ENCODE measurements around the gene TESMIN.

Gene TESMIN

DNA sequence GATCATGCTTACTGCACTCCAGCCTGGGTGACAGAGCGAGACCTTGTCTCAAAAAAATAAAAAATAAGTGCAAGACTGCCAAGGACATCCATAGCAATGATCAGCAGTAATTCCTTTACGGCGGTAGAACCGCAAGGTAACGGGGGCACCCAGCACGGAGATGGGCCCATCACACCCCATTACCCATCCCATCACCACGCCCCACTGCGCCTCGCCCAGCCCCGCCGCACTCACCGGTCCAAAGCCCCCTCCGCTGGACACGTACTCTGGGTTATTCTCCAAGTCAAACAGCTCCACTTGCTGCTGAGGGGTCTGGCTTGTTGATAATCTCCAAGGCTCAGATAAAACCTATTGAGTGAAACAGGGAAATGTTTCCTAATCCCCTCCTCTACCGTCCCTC is 8.7 kb upstream of the TESMIN start:
- no peak for DNase-seq

DNA sequence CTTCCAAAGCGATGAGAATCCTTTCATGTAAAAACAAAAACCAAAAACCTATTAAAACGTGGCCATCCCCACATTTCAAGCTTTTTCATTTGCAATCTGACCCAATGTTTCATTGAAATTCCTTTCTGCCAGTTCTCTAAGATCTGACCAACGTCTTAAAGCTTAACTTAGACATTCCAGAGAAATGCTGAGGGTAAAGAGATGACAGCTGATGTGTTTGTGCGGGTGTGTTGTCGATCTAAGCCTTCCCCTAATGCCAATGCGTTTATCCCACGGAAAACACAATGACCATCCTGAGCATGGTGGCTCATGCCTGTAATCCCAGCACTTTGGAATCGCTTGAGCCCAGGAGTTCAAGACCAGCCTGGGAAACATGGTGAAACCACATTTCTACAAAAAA is 6.4 kb upstream of the TESMIN start:
- DNase-seq: no peak

DNA sequence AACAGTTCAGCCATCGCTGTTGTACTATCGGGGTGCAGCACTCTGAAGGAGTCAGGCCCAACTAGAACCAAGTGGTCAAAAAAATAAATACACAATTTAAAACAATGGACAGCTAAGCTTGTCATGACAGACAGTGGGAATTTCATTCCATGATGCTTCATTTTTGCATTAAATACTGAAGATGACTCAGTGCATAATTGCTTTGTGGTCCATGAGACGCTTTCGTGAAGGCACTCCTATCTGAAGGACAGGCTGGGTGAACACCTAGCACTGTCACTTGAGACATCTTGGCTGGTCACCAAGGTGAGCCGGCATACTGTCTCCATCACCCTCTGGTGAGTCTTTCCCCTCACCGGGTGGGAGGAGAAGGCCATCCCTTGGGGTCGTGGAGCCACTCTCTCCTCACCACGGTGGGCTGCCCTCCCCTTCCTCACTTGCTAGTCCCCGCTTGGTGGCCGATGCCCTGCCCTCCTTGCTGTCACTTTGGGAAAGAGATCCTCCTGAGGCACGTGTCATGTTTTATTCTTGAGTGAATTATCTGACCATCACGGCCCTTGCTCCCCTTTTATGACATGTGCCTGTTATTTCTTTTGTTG is 4.9 kb upstream of the TESMIN start:
- DNase-seq: no peak

DNA sequence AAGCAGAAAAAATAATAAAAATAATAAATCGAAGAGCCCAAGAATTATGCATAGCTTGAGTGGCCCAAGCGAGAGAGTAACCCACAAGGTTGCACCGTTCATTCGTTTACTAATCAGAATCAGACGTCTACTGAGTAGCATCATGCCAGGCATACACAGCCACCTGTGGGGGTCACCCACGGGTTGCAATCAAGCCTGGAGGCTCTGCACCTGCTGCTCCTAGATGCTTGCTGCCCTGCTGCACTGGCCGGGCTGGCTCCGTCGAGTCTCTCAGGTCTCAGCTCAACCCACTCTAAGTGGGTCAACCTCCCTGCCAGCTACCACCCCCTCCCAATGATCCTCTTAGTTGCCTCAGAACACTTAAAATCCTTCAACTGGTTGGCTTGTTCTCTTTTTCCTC is 2.0 kb upstream of the TESMIN start:
- DNase-seq: no peak

- DNase-seq: no peak
Measured at GRCh38 chr11:68751004-68751325, 355 bp downstream of the TESMIN start.

DNA sequence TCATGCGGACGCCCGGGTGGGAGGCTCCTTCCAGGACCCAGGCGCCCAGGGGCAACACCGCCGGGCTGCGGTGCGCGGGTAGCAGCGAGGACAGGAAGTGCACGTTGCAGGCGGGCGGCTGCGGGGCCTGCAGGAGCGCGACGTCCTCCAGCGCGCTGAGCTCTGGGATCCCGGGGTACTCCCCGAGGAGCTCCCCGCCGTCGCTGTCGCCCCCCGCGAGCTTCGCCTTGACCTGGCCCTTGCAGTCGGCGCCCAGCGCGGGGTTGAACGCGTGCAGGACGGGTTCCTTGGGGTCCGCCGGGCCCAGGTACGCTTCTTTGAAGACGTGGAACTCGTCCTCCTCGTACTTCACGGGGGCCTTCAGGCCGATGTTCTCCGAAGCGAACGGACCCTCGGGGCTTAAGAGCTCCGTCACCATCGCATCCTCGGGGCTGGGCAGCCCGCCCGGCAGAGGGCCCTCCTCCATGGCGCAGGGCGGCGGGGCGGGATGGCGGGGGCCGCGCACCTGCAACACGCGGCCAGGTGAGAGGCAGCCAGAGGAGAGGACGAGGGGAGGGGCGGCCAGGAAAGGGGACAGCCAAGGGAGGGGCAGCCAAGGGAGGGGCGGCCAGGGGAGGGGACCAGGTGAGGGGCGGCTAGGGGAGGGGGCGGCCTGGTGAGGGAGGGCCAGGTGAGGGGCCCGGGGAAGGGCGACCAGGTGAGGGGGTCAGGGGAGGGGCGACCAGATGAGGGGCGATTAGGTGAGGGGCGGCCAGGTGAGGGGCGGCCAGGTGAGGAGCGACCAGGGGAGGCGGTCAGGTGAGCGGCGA is 921 bp downstream of the TESMIN start:
- DNase-seq: no peak

DNA sequence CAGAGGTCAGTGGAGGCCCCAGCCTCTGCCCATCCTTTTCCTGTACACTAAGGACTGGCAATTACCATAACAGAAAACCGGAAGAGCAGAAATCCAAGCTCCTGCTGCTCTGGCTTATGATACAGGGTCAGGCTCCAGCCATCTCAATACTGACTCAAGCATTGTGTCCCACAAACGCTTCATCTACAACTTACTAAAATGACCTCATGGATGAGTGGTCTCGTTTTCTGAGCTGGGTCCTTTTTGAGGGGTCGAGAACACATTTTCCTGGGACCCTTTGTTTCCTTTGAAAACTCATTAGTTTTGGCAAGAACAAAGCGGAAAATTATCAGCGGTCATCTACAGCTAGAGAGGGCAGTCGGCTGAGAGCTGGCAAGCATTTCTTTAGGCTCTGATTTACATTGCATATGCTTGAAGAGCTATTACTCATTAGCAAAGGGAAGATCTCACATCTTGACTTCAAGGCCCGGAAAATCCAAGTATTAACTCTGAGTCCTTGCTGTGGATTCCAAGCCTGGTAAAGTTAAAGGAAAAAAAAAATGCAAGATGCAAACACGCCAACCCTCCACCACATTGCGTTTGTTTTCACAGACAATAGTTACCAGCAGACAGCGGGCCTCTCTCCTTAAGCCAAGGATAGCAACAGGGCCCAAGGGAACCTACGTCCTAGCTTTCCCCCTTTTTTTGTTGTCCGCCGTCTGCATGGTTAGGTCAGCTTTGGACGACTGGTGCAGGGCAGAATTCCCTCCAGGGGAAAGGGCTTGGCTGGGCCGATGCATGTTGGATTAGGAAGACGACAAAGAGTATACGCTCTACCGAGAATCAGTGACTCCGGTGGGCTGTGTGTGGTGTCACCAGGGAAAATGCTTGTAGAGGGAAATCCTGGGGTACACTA is 1.8 kb downstream of the TESMIN start:
- DNase-seq: no peak

DNA sequence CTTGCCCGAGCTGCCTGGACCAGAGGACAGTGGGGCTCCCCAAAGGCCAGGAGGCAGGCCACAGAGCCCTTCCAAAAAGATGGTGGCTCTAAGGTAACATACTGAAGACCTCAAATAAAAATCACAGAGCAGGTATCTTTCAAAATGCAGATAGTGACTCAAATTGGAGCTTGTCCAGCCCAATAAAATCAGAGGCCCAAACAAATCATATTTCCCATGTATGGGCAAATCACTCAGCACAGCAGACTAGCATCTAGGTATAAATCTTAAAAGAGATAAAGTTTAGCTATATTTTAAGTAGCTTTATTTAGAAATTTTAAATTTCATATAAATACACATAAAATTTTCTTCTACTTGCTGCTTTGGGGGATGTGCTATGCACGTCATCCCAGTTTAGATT is 3.3 kb downstream of the TESMIN start:
- no peak for DNase-seq

DNA sequence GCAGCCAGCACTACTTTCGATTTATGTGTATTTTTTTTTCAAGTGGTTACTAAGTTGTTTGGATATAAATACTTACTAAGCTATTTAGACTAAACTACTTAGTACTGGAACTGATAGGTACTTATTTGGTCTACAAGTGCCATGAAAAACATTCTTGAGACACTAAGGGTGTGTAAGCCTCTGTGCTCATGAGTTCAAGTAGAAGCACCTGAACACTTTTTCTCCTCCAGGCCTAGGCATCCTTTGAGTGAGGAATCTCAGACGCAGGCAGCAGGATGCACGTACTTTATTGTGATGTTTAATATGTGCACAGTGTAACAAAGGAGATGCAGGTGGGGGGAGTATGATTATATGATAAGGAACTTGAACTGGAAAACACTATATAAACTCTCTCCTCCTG is 7.8 kb downstream of the TESMIN start:
- DNase-seq: no peak

- no peak for DNase-seq
Measured at GRCh38 chr11:68741463-68741862, 9.9 kb downstream of the TESMIN start.

DNA sequence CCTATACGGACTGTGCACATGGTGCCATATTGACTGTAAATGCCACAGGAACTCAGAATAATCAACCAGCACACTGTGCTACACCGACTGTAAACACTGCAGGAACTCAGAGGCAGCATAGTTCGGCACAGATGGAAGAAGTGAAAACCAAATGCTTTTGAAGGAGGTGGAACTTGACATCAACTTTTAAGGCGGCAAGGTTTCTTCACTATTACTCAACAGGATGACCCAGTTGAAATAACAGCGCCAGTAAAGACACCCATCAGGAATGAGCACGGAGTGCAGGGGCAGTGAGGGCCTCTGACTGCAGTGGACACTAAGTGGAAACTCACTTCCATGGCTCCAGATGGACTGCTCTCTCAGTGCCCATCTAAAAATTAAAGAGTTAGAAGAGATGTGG is 15.7 kb downstream of the TESMIN start:
- DNase-seq: no peak

GRCh38 chr11:68735125-68735524 is 16.2 kb downstream of the TESMIN start:
- no peak for DNase-seq

DNA sequence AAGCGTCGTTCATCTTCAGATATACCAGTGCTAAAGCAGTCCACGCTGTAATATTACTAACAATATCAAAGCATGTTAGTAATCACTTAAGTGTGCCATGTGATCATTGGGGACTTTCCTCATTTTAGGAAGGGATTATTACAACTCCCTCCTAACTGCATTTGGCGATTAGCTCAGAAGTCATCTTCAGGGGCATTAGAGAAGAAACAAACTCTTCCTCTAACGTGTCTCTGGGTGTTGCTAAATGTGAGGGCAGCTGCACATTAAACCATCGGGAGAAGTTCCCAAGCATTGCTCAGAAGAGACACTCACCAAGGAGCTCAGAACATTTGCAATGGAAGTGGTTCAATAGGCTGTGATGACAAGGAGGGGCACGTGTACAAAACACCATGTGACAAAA is 17.2 kb downstream of the TESMIN start:
- DNase-seq: no peak

DNA sequence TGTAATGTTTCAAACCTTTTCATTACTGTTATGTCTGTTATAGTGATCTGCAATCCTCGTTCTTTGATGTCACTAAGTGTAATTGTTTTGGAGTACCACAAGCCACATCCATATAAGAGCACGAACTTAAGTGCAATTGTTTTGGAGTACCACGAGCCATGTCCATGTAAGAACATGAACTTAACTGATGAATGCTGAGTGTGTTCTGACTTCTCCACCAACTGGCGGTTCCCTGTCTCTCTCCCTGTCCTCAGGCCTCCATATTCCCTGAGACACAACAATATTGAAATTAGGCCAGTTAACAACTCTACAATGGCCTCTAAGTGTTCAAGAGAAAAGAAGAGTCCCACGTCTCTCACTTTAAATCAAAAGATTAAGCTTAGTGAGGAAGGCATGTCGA is 23.5 kb downstream of the TESMIN start:
- no peak for DNase-seq

GRCh38 chr11:68724293-68724692 is 27.0 kb downstream of the TESMIN start:
- DNase-seq: no peak

DNA sequence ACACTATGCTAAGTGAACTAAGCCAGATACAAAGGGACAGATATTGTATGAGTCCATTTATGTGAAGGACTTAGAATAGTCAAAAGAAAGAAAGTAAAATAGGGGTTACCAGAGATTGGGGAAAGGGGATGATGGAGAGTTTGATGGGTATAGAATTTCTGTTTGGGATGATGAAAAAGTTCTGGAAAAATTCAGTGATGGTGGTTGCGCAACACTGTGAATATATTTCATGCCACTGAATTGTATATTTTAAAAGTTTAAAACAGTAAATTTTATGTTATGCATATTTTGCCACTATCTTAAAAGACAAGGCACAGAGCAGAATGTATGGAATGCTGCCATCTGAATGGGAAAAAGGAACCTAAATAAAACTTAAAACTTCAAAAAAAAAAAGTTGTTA is 29.2 kb downstream of the TESMIN start:
- DNase-seq: no peak

- no peak for DNase-seq
Measured at GRCh38 chr11:68721075-68721474, 30.2 kb downstream of the TESMIN start.

GRCh38 chr11:68715456-68716122 is 35.7 kb downstream of the TESMIN start:
- no peak for DNase-seq

- DNase-seq: no peak
Measured at GRCh38 chr11:68714060-68714856, 37.1 kb downstream of the TESMIN start.

DNA sequence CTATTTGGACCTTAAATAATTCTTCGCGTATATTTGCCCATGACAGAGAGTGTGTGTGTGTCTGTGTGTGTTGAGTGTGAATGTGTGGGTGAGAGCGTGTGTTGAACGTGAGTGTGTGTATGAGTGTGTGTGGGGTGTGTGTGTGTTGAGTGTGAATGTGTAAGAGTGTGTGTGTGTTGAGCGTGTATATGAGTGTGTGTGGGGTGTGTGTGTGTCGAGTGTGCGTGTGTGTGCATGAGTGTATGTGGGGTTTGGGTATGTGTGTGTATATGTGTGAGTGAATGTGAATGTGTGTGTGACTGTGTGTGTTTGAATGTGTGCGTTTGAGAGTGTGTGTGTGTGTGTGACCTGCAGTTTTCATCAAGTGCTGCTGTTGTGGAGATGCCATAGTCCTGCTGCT is 40.2 kb downstream of the TESMIN start:
- DNase-seq: no peak

GRCh38 chr11:68710409-68710808 is 40.9 kb downstream of the TESMIN start:
- DNase-seq: no peak

DNA sequence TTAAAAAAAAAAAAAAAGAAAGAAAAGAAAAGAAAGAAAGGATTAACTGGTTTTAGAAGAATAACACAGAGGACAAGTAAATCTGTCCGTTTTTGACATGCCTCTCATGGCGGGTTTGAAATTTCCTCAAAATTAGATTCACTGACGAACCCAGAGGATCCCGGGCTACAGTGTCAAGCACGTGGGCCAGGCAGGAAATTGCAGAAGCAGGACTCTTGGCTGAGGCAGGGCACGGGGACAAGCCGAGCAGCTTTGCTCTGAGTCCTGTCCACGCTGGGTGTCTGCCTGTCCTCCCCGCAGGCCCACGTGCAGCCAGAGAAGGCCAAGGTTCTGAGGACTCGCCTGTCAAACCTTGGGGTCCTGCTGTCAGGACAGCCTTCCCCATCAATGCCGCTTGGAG is 42.3 kb downstream of the TESMIN start:
- no peak for DNase-seq

DNA sequence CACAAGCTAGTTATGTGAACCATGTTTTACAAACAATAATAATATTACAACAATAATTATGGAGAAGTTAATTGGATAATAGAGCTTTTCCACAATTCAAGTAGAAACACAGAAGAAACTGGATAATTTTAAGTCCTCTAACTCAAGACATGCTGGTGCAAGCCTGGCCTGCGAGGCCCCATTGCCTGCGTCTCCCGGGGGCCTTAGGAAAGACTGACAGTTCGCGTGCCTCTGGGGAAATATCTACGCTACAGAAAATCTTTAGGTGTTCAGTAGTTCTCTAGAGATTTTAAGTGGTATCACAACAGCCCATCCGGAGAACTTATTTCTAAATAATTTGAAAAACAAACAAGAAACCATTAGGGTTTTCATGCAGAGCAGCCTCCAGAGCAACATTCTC is 43.8 kb downstream of the TESMIN start:
- no peak for DNase-seq
